ENCODE results near the gene OR5B12.
"Not testable (repeated sequence)": the region's sequence is repeated elsewhere in the genome, so short reads cannot be mapped to it uniquely, and the experiment has no call there.

The OR5B12 gene

DNA sequence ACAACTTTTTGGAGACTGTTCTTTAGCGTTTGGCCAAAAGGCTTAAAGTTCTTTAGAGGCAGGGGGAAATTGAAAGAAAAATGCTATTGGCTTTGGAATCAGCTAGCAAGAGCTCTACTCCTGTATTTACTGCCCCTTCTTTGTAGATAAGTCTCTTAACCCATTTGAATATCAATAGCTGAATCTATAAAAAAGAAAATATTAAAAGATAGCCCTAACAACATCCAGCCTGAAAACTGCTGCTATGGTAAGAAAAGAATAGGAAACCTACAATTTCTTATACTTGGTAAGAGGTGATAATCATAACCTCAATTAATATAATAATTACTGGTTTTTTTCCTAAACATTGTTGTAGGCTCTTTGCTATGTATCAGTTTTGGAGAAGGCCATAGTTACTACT lies at the start of gene OR5B12:
Gene OR5B12, minus strand, starts transcription at position 101 of the 400 bp plus-strand sequence. CDS start 2,085 bp downstream, outside the sequence.
- DNase-seq: no peak

DNA sequence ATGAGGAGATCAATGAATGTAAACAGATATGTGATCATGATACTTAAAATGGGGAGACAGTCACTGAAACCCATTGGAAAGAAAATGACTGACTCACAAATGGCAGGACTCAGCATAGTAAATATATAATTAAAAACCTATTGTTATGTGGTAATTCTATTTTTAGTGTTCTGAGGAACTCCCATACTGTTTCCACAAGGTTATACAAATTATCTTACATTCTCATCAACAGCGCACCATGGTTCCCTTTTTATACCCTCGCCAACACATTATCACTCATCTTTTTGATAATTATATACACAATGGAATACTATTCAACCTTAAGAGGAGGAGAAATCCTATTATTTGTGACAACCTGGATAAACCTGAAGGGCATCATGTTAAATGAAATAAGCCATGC lies 48.8 kb upstream of the OR5B12 start:
- DNase-seq: no peak

DNA sequence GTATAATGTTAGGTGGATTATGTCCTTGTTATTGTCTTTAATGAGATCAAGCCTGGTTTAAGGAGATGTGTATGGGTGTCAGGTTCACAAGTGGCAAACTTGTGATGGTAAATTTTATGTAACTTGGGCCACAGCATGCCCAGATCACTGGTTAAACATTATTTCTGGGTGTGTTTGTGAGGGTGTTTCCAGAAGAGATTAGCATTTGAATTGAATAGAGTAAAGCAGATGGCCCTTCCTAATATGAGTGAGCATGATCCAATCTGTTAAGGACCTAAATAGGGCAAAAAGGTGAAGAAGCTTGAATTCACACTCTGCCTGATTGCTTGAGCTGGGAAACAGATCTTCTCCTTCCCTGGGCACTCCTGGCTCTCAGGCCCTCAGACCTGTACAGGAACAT lies 45.1 kb upstream of the OR5B12 start:
- no peak for DNase-seq

DNA sequence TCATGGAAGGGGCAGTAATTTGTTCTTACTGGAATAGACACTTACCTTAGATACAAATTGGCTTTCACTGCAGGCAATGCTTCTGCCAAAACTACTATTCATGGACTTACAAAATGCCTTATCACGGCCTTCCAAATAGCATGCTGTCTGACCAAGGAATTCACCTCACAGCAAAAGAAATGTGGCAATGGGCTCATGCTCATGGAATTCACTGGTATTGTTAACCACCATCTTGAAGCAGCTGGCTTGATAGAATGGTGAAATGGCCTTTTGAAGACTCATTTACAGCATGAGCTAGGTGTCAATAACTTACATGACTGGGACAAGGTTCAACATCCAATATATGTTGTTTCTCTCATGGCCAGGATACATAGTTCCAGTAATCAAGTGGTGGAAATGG lies 43.9 kb upstream of the OR5B12 start:
- no peak for DNase-seq

DNA sequence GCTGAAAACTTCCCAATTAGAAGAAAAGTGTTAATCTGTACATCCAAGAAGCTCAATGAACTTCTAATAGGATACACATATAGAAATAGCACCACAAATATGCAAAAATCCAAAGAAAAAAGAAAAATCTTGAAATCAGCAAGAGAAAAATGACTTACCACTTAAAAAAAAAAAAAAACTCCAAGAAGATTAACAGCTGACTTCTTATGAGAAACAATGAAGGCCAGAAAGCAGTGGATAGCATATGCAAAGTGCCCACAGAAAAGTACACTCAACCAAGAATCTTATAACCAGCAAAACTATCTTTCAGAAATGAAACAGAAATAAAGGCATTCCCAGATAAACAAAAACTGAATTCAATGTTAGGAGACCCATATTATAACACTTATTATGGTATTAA lies 29.9 kb upstream of the OR5B12 start:
- no peak for DNase-seq

DNA sequence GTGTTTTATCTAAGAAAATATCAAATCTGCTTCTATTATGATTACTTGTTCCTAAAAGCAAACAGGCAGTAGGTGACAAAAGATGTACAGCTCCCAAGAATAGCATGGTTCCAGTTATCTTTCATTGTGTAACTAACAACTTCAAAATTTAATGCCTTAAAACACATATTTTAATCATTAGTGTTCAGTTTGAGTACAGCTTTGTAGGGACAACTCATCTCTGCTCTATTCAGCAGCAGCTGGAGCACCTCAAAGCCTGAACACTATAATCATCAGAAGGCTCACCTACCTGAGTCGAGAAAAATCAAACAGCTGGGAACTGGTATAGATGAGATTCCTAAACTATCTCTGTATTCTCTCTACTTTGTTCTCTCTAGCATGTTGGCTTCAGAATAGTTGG lies 24.3 kb upstream of the OR5B12 start:
- DNase-seq: no peak

DNA sequence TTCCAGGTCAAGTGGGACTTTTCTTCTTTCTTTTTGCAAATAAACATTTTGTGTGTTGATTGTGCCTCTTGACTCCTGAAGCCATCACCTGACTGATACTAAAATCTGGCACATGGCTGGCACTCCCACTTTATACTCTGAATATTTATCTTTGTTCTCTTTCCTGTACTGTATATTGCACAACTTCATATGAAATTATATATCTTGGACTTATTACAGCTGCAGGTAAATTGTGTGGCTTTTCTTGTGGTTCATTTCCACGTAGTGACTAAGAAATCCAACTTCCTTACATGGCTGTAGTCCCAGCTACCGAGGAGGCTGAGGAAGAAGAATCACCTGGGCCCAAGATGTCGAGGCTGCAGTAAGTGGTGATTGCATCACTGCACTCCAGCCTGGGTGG lies 23.7 kb upstream of the OR5B12 start:
- DNase-seq: no peak

DNA sequence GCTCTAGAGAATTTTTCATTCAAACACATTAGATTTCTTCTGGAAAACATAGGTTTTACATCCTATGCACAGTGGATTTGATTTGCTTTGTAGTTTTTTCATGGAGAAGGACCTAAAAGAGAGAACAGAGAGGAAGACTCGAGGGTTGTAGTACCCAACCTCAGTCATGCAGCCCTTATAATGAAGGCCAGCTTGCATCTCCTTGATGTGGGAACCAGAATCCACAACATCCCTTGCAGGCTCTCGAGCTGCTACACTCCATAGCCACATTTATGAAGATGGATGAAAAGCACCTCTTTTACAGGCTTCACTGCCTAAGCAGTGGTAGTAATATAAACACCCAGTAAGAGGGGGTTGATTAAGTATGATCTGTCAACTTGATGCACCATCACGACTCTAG lies 9.5 kb upstream of the OR5B12 start:
- DNase-seq: no peak

DNA sequence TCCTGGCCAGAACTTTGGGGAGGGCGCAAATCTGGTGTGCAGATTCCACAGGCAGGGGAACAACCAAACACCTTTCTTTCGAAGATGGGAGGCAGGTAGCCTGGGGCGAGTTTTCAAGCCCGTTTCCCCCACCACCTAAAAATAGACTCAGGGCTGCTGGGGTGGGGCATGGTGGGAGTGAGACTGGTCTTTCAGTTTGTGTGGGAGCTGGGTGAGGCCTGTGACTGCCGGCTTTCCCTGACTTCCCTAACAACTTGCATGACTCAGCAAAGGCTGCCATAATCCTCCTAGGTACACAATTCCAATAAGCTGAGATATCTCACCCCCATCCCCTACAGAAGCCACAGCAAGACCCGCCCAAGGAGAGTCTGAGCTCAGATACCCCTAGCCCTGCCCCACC lies 4.3 kb upstream of the OR5B12 start:
- DNase-seq: no peak

DNA sequence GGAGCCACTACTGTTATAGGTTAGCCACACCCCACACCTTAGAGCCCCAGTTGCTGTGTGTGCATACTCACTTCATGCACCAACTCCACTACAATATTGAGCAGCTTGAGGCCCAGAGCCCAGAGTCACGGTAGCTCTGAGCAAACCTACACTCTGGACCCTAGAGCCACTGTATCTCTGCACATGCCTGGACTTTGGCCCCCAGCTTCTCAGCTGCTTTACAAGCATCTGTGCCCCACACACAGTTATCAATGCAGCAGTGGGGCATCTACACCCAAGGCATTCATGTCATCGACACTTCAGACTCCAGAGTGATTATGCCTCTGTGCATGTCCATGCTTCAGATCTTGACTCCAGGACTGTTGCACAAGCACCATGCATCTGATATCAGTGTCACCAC lies 2.3 kb upstream of the OR5B12 start:
- DNase-seq: no peak

DNA sequence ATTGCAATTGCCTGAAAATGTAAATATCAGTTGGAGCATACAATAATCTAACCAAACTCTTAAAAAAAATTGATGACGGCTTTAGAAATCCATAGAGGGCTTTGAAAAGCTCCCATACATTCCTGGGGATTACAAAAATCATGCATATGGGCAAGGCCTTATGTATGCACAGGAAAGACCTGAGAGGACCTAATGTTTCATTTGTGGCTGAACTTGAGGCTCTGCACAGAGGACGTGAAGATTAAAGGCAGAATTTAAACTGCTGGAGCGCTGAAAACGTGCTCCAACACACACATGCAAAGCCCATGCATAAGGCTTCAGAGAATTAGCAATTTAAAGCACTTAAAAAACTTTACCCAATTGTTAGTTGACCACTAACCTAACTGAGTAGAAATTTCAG lies 3.5 kb downstream of the OR5B12 start:
- DNase-seq: no peak

DNA sequence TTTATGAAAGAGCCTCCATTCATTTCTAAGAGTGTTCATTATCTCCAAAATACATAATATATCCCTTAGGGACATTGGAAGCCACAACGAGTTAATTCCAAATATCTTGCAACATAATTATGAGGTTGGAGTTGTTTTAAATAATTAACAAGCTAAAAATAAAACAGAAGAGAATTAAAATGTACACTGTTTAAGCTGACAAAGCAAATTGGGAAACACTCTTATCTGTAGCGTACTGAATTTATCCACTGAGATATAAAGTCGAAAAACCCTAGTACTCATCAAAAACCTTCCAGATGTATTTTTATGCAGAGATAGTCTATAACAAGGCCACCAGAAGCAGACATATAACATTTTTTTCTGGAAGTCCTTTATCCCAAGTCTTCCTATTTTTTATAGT lies 7.8 kb downstream of the OR5B12 start:
- DNase-seq: no peak

DNA sequence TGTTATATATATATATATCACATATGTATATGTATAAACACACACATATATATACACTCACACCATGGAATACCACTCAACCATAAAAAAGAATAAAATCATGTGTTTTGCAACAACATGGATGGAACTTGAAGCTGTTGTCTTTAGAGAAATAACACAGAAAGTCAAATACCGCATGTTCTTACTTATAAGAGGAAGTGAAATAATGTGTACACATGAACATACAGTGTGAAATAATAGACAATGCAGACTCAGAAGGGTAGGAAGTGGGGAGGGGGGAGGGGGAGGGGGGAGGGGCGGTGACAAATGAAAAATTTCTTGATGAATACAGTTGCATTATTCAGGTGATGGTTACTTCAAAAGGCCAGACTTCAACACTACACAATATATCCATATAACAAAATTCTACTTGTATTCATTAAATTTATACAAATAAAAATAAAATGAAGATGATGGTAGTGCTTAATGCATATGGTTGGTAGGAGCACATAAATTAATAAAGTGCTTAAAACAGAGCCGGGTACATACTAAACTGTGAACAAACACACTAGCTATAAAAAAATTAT lies 8.3 kb downstream of the OR5B12 start:
- no peak for DNase-seq

DNA sequence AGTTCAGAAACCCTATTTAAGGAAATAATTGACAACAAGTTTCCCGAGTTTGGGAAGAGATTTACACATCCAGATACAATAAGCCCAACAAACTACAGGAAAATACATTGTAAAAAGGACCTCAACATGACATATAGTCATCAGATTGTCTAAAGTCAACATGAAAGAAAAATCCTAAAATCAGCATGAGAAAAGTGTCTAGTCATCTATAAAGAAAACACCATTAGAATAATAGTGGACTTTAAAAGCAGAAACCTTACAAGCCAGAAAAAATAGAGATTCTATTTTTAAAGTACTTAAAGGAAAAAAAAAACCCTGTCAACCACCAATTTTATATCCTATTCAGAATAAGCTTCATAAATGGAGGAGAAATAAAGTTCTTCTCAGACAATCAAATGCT lies 12.8 kb downstream of the OR5B12 start:
- no peak for DNase-seq

DNA sequence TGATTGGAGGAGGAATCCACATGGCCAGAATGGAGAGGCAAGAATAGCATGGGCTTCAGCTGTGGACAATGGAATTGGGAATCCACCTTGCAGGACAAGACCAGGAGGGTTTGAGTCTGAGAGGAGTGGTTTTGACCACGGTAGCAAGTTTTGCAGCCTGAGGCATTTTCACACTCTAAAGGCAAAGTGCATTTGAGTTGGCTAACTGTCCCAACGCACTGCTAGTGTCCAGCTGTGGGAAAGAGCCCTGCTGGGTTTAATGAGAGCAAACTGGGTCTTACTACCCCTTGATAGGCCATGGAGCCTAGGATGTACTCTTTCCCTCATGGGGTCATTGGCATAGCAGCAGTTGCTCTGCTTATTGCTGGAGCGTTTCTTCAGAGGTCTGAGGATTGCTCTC lies 14.0 kb downstream of the OR5B12 start, which contains the start of gene OR5B2:
Gene OR5B2, minus strand, starts transcription at position 101 of the 400 bp plus-strand sequence. CDS start 4,860 bp downstream, outside the sequence.
- no peak for DNase-seq

DNA sequence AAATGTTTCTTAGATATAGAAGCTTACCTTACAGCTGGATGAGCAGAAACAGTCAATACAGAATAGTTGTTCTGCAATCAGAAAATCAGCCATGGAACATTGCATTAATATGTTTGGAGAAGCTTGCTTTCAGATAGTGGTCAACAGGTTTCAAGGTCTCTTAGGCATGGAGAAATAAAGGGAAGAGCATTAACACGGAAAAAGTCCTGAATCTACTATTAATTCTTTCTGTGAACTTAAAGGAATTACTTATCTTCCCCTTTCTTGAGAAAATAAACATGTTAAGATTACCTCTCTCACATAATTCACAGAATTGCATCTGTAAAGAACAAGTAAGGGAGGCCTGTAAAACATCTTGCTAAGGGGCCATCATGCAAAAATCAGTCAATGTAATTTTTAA lies 35.3 kb downstream of the OR5B12 start, which contains the start of gene OR5B3:
Gene OR5B3, minus strand, starts transcription at position 101 of the 400 bp plus-strand sequence. CDS start 3,465 bp downstream, outside the sequence.
- no peak for DNase-seq

DNA sequence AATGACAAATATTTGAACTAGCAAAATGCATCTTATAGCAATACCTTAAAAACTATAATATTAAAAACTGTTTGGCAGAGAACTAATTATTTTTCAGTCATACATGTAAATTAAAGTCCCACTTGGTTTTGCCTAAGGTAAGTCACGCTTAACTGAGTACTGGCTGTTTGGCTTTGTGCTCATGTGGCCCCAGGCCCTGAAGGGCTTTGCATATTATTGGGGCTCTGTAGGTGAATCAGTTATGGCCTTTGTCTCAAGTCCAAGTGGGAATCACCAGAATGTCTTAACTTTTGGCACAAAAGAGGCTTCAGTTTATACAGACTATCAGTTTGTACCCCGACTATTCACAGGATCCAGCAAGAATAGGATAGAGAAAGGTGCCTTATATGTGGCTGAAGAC lies 42.4 kb downstream of the OR5B12 start:
- not testable (repeated sequence) for DNase-seq

DNA sequence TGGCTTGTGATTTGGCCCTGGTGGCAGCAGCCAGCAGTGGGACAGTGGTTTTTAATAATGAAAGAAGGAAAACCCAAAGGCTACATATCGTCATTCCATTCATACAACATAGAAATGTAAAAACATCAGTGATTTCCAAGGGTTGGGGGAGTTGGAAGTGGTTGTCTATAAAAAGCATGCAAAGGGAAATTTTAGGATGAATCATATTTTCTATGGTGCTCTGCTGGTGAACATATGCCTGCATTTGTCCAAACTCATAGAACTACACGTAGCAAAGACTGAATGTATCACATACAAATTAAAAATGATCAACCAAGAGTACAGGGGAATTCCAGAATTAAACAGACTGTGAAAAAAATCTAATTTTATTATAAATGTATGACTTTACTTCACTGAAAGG lies 46.5 kb downstream of the OR5B12 start:
- DNase-seq: no peak

DNA sequence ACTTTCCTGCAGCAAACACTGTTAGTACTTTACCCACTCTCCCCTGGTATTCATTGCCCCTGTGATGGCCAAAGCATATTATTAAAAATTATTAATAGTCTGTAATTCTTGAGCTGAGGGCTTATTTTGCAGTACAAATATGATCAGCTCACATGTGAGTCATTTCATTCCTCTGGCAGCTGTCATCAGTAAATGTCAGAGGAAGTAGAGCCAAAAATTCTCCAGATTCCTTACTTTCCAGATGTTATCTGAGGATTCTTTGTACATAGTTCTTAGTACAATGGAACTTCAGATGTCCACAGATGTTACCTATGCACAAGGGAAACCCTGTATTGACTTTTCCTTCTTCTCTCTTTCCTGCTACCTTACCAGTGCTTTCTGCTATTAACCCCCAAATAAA lies 47.8 kb downstream of the OR5B12 start:
- DNase-seq: no peak

DNA sequence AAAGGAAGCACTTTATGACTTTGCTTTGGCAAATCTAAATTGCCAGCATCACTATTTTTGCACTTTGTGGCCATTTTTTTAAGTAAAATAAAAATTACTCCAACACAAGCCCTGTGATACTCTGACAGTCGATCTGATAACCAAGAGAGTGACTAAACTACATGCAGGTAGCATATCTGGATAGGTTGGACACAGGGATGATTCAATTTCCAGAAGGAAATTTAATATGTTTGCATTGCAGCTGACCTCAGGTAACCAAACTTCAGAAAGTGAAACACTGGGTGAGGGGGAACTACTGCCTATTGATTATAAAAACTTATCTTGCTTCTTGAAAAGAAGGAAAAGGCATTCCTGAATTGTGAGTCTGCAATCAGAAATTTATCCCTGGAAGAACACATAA lies 49.3 kb downstream of the OR5B12 start:
- no peak for DNase-seq

DNA sequence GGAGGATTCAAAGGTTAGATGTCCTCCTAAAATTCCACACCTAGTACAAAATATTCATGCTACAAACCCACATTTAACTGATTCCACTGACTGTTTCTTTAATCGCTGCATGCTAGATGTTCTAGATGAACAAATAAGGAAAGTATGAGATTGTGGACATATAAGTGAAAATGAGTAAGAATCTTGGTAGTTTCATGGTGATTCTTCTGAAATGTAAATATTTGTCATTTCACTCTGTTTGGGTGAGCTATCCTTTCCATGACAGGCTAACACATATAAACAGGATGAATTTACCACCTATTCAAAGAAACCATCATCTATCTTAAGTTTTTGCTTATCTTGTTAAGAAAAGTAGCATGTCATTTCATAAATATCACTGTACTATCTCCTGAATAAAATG lies 50.2 kb downstream of the OR5B12 start:
- no peak for DNase-seq

DNA sequence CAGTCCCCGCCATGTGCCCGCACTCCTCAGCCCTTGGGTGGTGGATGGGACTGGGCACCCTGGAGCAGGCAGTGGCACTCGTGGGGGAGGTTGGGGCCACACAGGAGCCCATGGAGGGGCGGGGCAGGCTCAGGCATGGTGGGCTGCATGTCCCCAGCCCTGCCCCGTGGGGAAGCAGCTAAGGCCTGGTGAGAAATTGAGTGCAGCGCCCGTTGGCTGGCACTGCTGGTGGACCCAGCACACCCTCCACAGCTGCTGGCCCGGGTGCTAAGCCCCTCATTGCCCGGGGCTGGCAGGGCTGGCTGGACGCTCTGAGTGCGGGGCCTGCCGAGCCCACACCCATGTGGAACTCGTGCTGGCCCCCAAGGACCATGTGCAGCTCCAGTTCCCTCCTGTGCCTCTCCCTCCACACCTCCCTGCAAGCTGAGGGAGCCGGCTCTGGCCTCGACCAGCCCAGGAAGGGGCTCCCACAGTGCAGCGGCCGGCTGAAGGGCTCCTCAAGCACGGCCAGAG lies 51.4 kb downstream of the OR5B12 start:
- no peak for DNase-seq
